NB4 (cell line): ENCODE results near the gene ANGPTL3.

Source experiments
- CTCF ChIP-seq: IDR thresholded peaks from one replicate; pipeline ENCODE4 v1.5.1; 2012; ENCODE audit warnings: low read depth, low read length
- MAX ChIP-seq: IDR thresholded peaks from 2 replicates; pipeline ENCODE4 v1.6.1; 2011; ENCODE audit warnings: low read depth, low read length
- MYC ChIP-seq: IDR thresholded peaks from 2 replicates; pipeline ENCODE4 v1.6.1; 2011; ENCODE audit warnings: low read depth, low read length
- POLR2A ChIP-seq: IDR thresholded peaks from 2 replicates; pipeline ENCODE4 v1.6.1; 2011; ENCODE audit warnings: mild to moderate bottlenecking; ENCODE audit not compliant: insufficient read length; ENCODE audit errors: extremely low read depth

- no peak for TF ChIP-seq CTCF
- TF ChIP-seq POLR2A = no peak
- no peak for TF ChIP-seq MAX
- TF ChIP-seq MYC = no peak
These were observed 15.4 kb downstream of the ANGPTL3 start for GRCh38 chr1:62612770-62613169.
